ENCODE results near the gene C7orf33.

DNA sequence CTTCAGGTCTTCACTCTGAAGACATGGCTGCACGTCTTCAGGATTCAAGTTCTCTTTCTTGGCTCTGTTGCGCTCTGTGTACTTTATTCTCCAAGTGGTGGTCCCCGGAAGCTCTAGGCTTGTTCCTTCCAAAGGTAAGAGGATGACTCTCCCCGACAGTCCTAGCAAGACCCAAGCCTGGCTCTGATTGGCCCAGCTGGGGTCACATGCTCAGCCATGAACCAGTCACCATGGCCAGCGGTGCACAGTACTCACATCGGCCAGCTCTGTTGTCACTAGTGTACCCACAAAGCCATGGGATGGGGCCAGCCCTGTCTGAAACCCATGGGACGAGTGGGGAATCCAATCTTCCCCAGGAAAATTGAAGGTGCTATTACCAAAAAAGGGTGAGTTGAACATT is 5.2 kb upstream of the C7orf33 start:
- no peak for TF ChIP-seq POLR2A (IDR thresholded peaks at IDR 0.05)
- TF ChIP-seq, protein P1, sequence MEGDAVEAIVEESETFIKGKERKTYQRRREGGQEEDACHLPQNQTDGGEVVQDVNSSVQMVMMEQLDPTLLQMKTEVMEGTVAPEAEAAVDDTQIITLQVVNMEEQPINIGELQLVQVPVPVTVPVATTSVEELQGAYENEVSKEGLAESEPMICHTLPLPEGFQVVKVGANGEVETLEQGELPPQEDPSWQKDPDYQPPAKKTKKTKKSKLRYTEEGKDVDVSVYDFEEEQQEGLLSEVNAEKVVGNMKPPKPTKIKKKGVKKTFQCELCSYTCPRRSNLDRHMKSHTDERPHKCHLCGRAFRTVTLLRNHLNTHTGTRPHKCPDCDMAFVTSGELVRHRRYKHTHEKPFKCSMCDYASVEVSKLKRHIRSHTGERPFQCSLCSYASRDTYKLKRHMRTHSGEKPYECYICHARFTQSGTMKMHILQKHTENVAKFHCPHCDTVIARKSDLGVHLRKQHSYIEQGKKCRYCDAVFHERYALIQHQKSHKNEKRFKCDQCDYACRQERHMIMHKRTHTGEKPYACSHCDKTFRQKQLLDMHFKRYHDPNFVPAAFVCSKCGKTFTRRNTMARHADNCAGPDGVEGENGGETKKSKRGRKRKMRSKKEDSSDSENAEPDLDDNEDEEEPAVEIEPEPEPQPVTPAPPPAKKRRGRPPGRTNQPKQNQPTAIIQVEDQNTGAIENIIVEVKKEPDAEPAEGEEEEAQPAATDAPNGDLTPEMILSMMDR (IDR thresholded peaks at IDR 0.05): no peak
